Measurements from ENCODE around the gene ANKMY1. TPM values are rescaled to one million over a fixed set of nuclear protein-coding genes. Genes with fewer than 3 reads are reported as not detected.

Gene ANKMY1
- total and polyA plus RNA-seq, 2 experiments from 2014 or later: 9.2 to 11.1 TPM

DNA sequence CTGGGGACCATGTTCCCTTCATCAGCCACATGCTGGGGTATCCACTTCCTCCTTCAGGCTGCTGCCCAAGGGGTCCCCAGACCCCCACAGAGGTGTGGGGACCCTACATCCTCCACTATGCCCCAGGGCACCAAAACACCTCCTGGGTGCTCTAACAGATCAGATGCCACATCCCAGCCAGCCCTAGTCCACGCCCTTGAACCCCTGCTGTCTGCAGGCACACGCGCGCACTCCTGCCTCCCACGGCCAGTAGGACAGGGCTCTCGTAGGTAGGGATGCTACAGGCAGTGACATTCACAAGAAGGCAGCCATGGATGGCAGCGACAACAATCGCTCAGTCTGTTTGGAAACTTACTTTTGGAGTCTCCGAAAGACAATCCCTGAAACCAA lies 125.4 kb downstream of the ANKMY1 start:
- Histone ChIP-seq H4K20me1 (ENCODE audit: insufficient read depth, poor library complexity, severe bottlenecking) (peaks cover 8% of the 10 kb centered on the region), H3K9me2 (replicated peaks; ENCODE audit: insufficient read depth) (no peaks in the 10 kb centered on the region), H2AFZ (no peak overlapping the region), H3K27ac (no peak overlapping the region), H3K4me3 (no peak overlapping the region), H3K27me3 (no peaks in the 10 kb centered on the region), H3K36me3 (replicated peaks; ENCODE audit: insufficient read depth, low read depth) (no peaks in the 10 kb centered on the region), H3K4me2 (no peak overlapping the region), H3K4me1 (ENCODE audit: insufficient read depth) (peaks cover 12% of the 10 kb centered on the region), H3K9me3 (ENCODE audit: low read depth) (no peaks in the 10 kb centered on the region), H3K79me2 (peaks cover 12% of the 10 kb centered on the region)
- 86% methylated on average over 9 of the region's 9 CpGs for WGBS (ENCODE audit: low lambda C conversion rate, missing lambda C conversion rate)
- TF ChIP-seq, protein P1, sequence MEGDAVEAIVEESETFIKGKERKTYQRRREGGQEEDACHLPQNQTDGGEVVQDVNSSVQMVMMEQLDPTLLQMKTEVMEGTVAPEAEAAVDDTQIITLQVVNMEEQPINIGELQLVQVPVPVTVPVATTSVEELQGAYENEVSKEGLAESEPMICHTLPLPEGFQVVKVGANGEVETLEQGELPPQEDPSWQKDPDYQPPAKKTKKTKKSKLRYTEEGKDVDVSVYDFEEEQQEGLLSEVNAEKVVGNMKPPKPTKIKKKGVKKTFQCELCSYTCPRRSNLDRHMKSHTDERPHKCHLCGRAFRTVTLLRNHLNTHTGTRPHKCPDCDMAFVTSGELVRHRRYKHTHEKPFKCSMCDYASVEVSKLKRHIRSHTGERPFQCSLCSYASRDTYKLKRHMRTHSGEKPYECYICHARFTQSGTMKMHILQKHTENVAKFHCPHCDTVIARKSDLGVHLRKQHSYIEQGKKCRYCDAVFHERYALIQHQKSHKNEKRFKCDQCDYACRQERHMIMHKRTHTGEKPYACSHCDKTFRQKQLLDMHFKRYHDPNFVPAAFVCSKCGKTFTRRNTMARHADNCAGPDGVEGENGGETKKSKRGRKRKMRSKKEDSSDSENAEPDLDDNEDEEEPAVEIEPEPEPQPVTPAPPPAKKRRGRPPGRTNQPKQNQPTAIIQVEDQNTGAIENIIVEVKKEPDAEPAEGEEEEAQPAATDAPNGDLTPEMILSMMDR (IDR thresholded peaks at IDR 0.05; ENCODE audit: poor library complexity): no peak
- no peak for TF ChIP-seq EZH2 (IDR thresholded peaks at IDR 0.05; ENCODE audit: borderline replicate concordance)
- TF ChIP-seq EZH2phosphoT487 (IDR thresholded peaks at IDR 0.05; ENCODE audit: low read depth, severe bottlenecking, unreplicated experiment): no peak
- no peak for DNase-seq (ENCODE audit: low spot score)

DNA sequence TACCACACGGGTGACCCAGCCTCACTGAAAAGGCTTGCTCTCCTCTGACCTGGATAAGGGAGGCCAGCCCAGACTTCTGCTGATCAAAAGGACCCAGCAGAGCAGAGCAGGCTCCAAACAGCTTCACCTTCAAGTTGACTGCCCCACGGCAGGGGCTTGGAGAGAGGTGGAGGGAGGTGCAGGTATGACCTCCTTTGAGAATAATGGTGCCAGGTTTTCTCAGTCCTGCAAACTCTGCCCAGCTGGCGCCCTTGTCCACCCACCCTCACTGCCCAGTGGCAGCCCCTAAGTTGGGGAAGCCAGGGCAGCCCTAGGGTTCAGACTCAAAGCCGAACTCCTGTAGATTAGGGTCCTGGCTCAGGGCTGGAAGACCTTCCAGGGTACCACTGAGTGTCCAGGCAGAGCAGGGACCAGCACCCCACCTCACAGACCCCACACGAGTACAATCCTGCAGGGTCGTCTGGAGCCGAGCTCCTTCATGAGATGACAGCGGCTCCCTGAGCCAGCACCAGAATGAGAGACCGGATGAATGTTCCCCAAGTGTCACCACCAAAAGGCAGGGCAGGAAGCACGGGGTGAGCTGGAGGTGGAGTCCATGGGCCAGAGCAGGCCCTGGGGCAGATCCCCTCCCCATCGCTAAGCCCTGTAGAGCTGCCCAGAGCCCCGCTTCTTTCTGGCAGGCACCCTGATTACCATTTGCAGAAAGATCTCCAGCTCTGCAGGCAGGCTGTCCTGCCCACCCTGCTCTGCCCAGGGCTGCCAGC lies 125.9 kb downstream of the ANKMY1 start:
- no peaks in the 10 kb centered on the region for H3K27me3 ChIP-seq
- 81% methylated on average over 12 of the region's 12 CpGs for WGBS (ENCODE audit: low lambda C conversion rate, missing lambda C conversion rate)
- H3K4me3 ChIP-seq: no peak overlapping the region
- H2AFZ ChIP-seq: no peak overlapping the region
- H3K4me1 ChIP-seq (ENCODE audit: insufficient read depth): peaks cover 9% of the 10 kb centered on the region
- H3K4me2 ChIP-seq: no peak overlapping the region
- H3K36me3 ChIP-seq (replicated peaks; ENCODE audit: insufficient read depth, low read depth): no peaks in the 10 kb centered on the region
- TF ChIP-seq EZH2 (IDR thresholded peaks at IDR 0.05; ENCODE audit: borderline replicate concordance): no peak
- no peak for TF ChIP-seq EZH2phosphoT487 (IDR thresholded peaks at IDR 0.05; ENCODE audit: low read depth, severe bottlenecking, unreplicated experiment)
- TF ChIP-seq, protein P1 (IDR thresholded peaks at IDR 0.05; ENCODE audit: poor library complexity): no peak
- no peak for DNase-seq (ENCODE audit: low spot score)
- H3K27ac ChIP-seq: no peak overlapping the region
- H3K9me3 ChIP-seq (ENCODE audit: low read depth): no peaks in the 10 kb centered on the region
- no peaks in the 10 kb centered on the region for H3K9me2 ChIP-seq (replicated peaks; ENCODE audit: insufficient read depth)
- peaks cover 2% of the 10 kb centered on the region for H4K20me1 ChIP-seq (ENCODE audit: insufficient read depth, poor library complexity, severe bottlenecking)
- H3K79me2 ChIP-seq: peaks cover 7% of the 10 kb centered on the region

DNA sequence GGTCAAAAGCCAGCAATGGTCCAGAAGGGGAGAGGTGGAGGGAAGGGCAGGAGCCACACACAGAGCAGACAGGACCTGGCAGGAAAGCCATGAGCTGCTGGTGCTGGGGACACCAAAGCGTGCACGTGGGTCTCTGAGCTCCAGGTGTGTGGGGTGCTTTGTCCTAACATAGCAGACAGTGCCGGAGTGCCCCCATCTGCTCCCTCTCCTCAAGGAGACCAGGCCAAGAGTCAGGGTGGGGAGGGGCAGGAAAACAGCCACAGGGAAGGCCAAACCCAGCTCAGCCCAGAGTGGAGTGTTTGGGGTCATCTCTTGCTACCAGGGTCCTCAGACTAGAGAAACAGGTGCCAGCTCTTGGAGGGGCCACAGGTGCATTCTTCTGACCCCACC lies 126.5 kb downstream of the ANKMY1 start:
- WGBS (ENCODE audit: low lambda C conversion rate, missing lambda C conversion rate): 82% methylated on average over 3 of the region's 3 CpGs
- TF ChIP-seq EZH2 (IDR thresholded peaks at IDR 0.05; ENCODE audit: borderline replicate concordance) (no peak), EZH2phosphoT487 (IDR thresholded peaks at IDR 0.05; ENCODE audit: low read depth, severe bottlenecking, unreplicated experiment) (no peak)
- TF ChIP-seq, protein P1 (IDR thresholded peaks at IDR 0.05; ENCODE audit: poor library complexity): no peak
- no peak overlapping the region for H3K4me3 ChIP-seq
- no peaks in the 10 kb centered on the region for H3K27me3 ChIP-seq
- no peaks in the 10 kb centered on the region for H3K36me3 ChIP-seq (replicated peaks; ENCODE audit: insufficient read depth, low read depth)
- H3K9me2 ChIP-seq (replicated peaks; ENCODE audit: insufficient read depth): no peaks in the 10 kb centered on the region
- H3K9me3 ChIP-seq (ENCODE audit: low read depth): no peaks in the 10 kb centered on the region
- H3K4me2 ChIP-seq: no peak overlapping the region
- H3K27ac ChIP-seq: no peak overlapping the region
- peaks cover under 1% of the 10 kb centered on the region for H3K79me2 ChIP-seq
- H4K20me1 ChIP-seq (ENCODE audit: insufficient read depth, poor library complexity, severe bottlenecking): no peaks in the 10 kb centered on the region
- no peak overlapping the region for H2AFZ ChIP-seq
- DNase-seq (ENCODE audit: low spot score): no peak
- H3K4me1 ChIP-seq (ENCODE audit: insufficient read depth): peaks cover 3% of the 10 kb centered on the region

All from hepatocyte (in vitro differentiated cells).